Activated CD8-positive, alpha-beta memory T cell treated with anti-CD3 and anti-CD28 coated beads for 1 hour (primary cell): ENCODE measurements around the gene GDF15.

ENCODE experiments used
- DNase-seq, 2 donors: peaks; one replicate each; pipeline ENCODE4 v3.0.0-alpha.2; 2020; ENCODE audit warnings: low read depth in 1 of 2; ENCODE audit errors: extremely low read depth in 1 of 2

GDF15 gene

GRCh38 chr19:18428787-18429674, 43.1 kb downstream of the GDF15 start:
- peak; percentile 64 to 78 for DNase-seq

DNA sequence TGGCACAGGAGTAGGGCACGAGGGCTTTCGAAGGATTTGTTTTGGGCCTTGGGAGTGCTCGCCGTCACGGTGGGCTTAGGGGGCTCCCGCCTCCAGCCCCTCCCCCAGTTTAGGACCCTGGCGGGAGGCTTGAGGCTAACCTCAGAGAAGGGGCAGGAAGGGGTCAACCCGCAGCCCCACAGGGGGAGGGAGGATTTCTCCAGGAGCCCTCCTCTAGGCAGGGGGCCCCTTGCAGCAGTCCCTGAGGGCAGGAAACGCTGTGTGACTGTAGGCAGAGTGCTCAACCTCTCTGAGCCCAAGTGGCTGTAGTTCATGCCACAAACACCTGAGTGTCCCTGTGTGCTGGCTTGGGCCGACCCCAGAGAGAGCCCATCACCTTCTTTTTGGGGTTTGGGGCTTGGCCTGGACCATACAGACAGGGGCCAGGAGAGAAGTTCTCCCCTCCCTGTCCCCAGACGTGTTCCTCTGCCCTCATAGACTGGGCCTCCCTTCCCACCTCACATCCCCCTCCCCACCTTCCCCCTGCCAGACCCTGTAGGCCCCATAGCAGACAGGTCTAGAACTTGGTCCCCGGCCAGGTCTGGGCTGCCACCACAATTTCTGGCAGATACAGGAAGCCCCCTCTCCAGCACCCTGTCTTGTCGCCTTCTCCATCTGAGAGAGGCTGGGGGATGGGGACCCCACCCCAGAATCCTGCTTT, 43.9 kb downstream of the GDF15 start:
- no peak for DNase-seq

DNA sequence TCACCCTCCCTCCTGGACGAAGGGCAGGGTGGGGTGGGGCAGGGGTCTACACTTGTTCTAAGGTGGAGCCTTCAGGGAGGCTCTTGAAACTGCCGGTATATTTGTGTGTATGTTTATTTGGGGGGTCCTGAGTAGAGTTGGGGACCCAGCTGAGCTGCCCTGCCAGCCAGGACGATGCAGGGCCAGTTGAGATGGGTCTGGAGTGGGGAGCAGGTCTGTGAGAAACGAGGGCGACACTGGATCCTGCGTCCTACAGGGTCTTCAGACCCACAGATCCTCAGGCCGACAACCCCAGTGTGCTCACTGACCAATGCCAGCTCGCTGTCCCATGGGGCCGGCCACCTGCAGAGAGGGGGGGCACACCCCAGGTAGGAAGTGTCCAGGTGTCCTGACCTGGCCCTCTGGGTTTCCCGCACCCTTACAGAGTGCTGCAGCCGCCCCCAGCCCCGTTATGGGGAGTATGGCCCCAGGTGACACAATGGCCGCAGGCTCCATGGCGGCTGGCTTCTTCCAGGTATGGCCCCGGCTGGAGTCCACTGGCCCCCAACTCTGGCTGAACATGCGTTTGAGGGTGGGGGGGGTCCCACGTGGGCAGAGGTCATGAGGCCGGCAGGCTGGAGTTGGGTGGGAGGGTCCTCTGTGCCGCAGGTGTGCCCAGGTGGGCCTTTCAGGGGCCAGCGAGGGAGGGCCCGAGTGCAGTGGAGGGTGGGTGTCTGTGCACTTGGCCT, 44.6 kb downstream of the GDF15 start:
- DNase-seq: no peak

GRCh38 chr19:18431351-18432197, 45.6 kb downstream of the GDF15 start:
- DNase-seq: no peak

DNA sequence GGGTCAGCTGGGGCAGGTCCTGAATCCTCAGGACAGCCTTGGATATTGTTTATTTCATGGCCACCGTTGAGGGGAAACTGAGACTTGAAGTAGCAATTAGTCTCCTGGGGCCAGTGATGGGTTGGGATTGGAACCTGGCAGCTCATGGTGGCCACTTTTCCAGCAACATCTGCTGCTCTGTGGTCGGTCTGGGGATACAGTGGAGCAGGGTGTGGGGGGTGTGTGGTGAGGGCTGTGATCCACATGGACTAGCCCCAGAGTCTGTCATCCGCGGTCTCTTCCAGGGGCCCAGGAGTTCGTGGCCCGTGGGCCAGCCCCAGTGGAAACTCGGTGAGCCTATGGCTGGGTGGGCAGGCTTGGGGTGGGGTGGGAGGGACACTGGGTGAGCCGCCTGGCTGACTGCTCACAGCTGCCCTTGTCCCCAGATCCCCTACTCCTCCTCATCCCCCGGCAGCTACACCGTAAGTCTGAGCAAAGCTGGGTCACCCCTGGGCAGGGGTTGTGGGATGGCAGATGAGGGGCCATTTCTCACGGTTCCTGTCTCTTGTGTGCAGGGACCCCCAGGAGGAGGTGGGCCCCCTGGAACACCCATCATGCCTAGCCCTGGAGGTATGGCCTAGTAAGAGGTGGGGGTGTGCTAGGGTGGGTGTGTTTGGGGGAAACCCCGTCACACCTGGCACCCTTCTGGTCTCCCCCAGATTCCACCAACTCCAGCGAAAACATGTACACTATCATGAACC, 46.5 kb downstream of the GDF15 start:
- no peak for DNase-seq

DNA sequence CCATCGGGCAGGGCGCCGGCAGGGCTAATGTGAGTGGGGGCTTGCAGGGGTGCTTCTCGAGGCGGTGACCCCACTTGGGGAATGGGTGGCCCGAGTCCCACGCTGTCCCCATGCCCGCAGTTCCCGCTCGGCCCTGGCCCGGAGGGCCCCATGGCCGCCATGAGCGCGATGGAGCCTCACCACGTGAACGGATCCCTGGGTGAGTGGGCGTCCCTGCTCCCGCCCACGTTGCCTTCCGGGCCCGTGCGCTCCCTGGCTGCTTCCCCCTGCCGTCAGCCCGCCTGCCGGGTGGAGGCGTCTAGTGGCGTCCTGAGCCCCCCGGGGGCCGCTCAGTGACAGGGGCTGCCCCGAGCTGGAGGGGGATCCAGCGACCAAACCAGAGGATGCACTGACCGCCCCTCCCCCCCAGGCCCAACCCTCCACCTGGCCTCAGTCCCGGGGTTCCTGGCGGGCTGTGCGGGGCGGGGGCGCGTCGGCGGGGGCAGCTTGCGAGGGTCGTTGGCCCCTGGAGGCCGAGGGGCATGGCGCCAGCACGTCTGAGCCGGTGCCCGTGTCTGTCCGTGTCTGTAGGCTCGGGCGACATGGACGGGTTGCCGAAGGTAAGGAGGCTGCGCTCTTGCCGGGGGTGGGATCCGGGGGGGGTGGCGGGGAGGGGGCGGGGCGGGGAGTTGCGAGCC, 47.2 kb downstream of the GDF15 start:
- DNase-seq: no peak

DNA sequence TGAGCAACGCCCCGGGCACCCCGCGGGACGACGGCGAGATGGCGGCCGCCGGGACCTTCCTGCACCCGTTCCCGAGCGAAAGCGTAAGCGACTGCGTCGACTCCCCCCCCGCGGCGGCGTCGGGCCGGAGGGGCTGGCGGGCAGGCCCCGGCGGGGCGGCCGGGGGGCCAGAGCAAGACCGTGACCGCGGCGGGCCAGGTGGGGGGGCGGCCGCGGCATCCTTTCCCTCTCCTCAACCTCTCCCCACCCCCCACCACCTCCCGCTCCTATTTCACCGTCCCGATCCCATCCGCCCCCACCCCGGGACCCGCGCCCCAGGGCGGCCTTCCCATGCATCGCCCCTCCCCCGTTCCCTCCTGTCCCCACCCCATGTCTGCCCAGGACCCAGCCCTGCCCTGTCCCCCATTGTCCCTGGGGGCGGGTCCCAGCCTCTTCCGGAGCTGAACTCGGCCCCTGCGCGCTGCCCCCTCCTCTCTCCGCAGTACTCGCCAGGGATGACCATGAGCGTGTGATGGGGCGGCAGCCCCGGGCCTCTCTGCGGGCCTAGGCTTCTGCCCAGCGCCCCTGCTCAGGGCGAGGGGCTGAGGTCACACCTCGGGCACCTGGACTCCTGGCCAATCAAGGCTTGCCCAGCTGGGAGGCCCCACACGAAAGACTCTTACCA, 47.9 kb downstream of the GDF15 start:
- DNase-seq: no peak

DNA sequence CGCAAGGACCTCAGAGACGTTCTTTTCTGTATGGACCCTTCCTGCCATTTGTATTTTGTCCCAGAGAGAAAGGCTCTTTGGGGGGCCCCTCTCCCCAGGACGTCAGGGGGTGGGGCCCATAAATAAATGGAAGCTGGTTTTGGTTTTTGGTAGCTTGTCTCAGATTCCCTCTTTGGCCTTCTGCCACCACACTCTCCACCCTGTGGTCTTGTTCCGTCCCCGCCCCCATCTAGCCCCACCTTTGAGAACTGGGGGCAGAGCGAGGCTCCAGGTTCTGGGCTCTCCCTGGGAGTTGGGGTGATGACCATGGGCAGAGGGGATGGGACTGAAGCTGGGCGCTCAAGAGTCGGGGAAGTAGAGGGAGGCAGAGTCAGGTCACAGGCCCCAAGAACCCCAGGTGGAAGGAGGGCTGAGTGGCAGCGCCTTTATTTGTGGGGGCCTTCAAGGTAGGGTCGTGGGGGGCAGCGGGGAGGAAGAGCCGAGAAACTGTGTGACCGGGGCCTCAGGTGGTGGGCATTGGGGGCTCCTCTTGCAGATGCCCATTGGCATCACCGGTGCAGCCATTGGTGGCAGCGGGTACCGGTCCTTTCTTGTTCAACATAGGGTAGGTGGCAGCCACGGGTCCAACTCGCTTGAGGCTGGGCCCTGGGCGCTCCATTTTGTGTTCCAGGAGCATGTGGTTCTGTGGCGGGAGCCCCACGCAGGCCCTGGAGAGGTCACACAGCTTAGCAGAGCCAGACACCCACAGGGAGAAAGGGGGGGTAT, 48.6 kb downstream of the GDF15 start:
- no peak for DNase-seq

DNA sequence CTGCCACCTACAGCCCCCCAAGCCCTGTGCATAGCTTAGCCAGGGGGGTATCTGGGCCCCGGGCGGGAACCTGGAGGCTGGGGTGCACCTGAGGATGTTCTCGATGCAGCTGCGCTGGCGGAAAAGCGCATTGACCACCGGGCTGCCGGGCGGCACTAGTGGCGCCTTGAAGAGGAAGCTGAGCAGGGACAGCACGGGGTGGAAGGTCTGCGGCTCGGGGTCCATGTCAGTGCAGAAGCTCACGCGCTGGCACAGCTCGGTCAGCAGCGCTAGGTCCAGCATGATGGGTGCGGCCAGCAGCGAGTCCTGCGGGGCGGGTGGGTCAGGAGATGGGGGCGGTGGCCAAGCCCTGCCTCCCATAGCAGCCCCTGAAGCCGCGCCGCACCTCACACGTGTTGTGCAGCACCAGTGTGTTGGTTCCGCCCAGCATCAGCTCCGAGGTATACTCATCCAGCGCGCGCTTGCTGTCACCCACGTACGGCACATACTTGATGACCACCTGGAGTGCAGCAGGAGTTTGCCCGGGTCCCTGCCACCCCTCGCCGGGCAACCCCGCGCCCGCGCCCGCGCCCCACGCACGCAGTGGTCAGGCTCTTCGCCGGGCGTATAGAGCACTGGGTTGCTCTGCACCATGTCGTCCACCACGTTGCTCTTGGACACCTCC, 49.4 kb downstream of the GDF15 start:
- DNase-seq: no peak

GRCh38 chr19:18435842-18436670, 50.1 kb downstream of the GDF15 start:
- no peak for DNase-seq

- DNase-seq: peak; percentile 66 to 70
These were observed 50.9 kb downstream of the GDF15 start for GRCh38 chr19:18436671-18437490.

DNA sequence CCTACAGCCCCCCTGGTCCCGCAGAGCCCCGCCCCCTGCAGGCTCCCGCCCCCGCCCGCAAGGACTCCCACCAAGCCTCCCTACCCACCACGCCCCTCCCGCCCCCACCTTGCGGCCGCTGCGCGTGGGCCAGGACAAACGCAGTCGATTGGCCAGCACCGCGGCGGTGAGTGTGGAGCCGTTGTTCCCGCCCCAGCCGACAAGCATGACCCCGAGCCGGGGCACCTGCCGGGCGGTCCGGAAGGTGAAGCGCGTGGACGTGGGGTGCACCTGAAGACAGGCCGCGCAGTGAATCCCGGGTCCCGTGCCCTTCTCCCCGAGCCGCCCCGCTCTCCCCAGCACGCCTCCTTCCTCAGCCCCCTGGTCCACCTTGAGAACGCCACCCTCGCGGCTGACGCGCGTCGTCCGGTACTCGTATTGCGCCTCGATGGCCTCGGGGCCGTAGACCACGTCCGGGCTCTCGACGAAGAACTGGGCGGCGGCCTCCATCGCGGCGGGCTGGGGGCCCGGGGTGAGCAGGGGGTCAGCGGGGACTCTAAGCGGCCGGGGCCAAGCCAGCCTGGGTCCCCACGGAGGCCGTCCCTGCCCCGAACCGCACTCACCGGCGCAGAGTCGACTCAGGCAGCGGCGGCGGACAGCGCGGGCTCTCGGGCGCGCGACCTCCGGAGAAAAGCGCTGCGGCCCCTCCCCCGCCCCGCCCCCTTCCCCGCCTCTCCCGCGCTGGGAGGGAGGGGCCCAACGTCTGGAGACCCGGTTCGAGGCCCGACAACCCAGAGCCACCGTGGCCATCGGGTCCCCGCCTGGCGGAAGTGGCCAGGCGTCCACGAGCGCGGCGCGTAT, 51.8 kb downstream of the GDF15 start, which contains the start of gene ISYNA1:
TSS of gene ISYNA1 (minus strand) at position 643 of the 840 bp plus-strand sequence. CDS start at position 489, 154 bp downstream.
- no peak for DNase-seq

DNA sequence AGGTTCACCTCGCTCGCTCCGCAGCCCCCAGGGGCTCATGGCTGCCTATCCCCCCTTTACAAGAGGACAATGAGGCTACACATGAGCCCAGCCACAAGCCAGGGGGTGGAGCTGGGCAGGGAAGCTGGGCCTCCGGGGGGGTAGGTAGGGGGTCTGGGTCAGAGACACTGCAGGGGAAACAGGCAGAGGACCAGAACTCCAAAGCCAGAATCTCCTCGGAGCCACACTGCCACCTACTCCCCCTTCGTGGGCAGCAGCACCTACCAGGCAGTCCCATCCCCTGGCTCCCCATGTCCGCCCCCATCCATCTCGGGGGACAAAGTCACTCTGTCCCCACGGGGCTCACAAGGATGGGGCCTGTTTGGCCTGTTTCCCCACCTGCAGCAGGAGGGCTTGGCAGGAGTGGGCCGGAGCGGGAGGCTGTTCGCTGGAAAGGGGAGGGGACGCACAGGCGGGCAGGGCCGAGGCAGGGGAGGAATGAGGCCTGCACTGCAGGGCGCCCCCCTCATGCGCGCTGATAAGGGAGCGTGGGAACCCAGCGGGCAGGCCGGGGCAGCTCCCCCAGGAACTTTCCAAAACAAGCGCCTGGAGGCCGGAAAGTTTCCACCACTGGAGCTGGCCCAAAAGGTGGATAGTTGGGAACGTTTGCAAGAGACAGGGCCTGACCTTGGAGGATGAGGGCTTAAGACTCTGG, 52.5 kb downstream of the GDF15 start:
- no peak for DNase-seq
